Endothelial cell of umbilical vein (primary cell): ENCODE measurements around the gene GET4. TPM values are rescaled to one million over a fixed set of nuclear protein-coding genes. Genes with fewer than 3 reads are reported as not detected.

Experiments
- BruUV-seq: library from RNA; stranded (reverse); fragments of 400-500 nt; replicated peaks from 2 replicates; lab custom pipeline; 2021; lab: Mats Ljungman, UMichigan
- CTCF ChIA-PET: fragments of 300-600, 350-600 bp; sonication (Branson Sonifier 250); formaldehyde crosslinking; loops from one replicate; lab custom pipeline; 2021; ENCODE audit warnings: antibody characterized with exemption, inconsistent platforms; lab: Charles Lee
- POLR2A ChIA-PET: fragments of 300-600, 350-600 bp; sonication (Branson Sonifier 250); formaldehyde crosslinking; loops from one replicate; lab custom pipeline; 2021; ENCODE audit warnings: antibody characterized with exemption, inconsistent platforms; lab: Charles Lee
- DNase-seq: peaks from one replicate; pipeline ENCODE4 v3.0.0-alpha.2; 2011; ENCODE audit warnings: low read depth, low spot score
- FAIRE-seq: peaks from 2 replicates; lab custom pipeline; 2011; peaks lifted over from hg19 to GRCh38; lab: Jason Lieb, UNC
- H2AFZ ChIP-seq: 2 replicates; pipeline ENCODE4 v1.6.0; 2012; ENCODE audit warnings: low read depth, low read length, control low read depth, inconsistent platforms
- H3K27ac ChIP-seq: 2 replicates; pipeline ENCODE4 v1.5.1; 2011; ENCODE audit warnings: low read depth, mild to moderate bottlenecking, control low read depth, low read length, moderate library complexity; ENCODE audit not compliant: insufficient read depth
- H3K27me3 ChIP-seq, 2 experiments: 2 replicates each; pipeline versions ENCODE4 v1.6.0 to v1.6.1; 2011; ENCODE audit warnings: low read length in 2 of 2, mixed read lengths in 1 of 2; ENCODE audit not compliant: control insufficient read depth in 2 of 2, insufficient read depth in 2 of 2
- H3K36me3 ChIP-seq, 2 experiments: 2 replicates in 1 of 2; 3 replicates in 1 of 2; pipeline ENCODE4 v1.5.1; 2011; ENCODE audit warnings: low read length in 2 of 2, mild to moderate bottlenecking in 1 of 2, moderate library complexity in 1 of 2; ENCODE audit not compliant: control insufficient read depth in 2 of 2, insufficient read depth in 2 of 2; ENCODE audit errors: extremely low read depth in 1 of 2
- H3K4me1 ChIP-seq: 3 replicates; pipeline ENCODE4 v1.5.1; 2011; ENCODE audit warnings: mild to moderate bottlenecking, low read length; ENCODE audit not compliant: control insufficient read depth, insufficient read depth; ENCODE audit errors: extremely low read depth
- H3K4me2 ChIP-seq: 2 replicates; pipeline ENCODE4 v1.6.1; 2011; ENCODE audit warnings: low read length, control low read depth, mixed read lengths; ENCODE audit not compliant: insufficient read depth
- H3K4me3 ChIP-seq, 3 experiments: fragments of 200-600 bp in 1 of 3; sonication (generic), shearing (Covaris generic) in 1 of 3; replicated peaks in 1 of 3; 2 replicates each; pipeline ENCODE4 v1.5.1; 2011 to 2016; ENCODE audit warnings: control low read depth in 3 of 3, low read length in 3 of 3, mild to moderate bottlenecking in 2 of 3, inconsistent platforms in 1 of 3, low read depth in 1 of 3, moderate library complexity in 1 of 3; ENCODE audit not compliant: insufficient read depth in 1 of 3
- H3K79me2 ChIP-seq: 2 replicates; pipeline ENCODE4 v1.6.0; 2012; ENCODE audit warnings: low read length, inconsistent platforms; ENCODE audit not compliant: control insufficient read depth, insufficient read depth
- H3K9ac ChIP-seq: replicated peaks from 2 replicates; pipeline ENCODE3; 2011; ENCODE audit warnings: low read length, control low read depth; ENCODE audit not compliant: insufficient read depth; ENCODE audit errors: extremely low read depth
- H3K9me1 ChIP-seq: replicated peaks from 3 replicates; pipeline ENCODE4 v1.6.0; 2011; ENCODE audit warnings: mild to moderate bottlenecking, low read length; ENCODE audit not compliant: control insufficient read depth, insufficient read depth; ENCODE audit errors: extremely low read depth
- H3K9me3 ChIP-seq: replicated peaks from 2 replicates; pipeline ENCODE4 v1.5.1; 2012; ENCODE audit warnings: low read length, inconsistent platforms; ENCODE audit not compliant: control insufficient read depth, insufficient read depth
- H4K20me1 ChIP-seq: replicated peaks from 2 replicates; pipeline ENCODE3; 2011; ENCODE audit warnings: mild to moderate bottlenecking, low read length; ENCODE audit not compliant: control insufficient read depth, insufficient read depth; ENCODE audit errors: extremely low read depth
- CTCF ChIP-seq, 2 donors: IDR thresholded peaks; 1 replicate in 1 of 2; 2 replicates in 1 of 2; pipeline ENCODE4 v1.5.1; 2011; ENCODE audit warnings: low read length in 2 of 2, mild to moderate bottlenecking in 2 of 2, moderate library complexity in 2 of 2, control low read depth in 1 of 2, inconsistent platforms in 1 of 2, low read depth in 1 of 2; ENCODE audit not compliant: insufficient read depth in 1 of 2; ENCODE audit errors: extremely low read depth in 1 of 2
- EZH2 ChIP-seq: IDR thresholded peaks from 2 replicates; pipeline ENCODE4 v1.6.1; 2012; ENCODE audit warnings: borderline replicate concordance, low read depth, mild to moderate bottlenecking, moderate library complexity, low read length, inconsistent platforms; ENCODE audit not compliant: severe bottlenecking
- FOS ChIP-seq: IDR thresholded peaks from 2 replicates; pipeline ENCODE4 v1.6.1; 2011; ENCODE audit warnings: mild to moderate bottlenecking, low read length, moderate library complexity, borderline replicate concordance; ENCODE audit not compliant: insufficient read depth
- GATA2 ChIP-seq: IDR thresholded peaks from 2 replicates; pipeline ENCODE4 v1.7.0; 2011; ENCODE audit warnings: low read depth, mild to moderate bottlenecking, moderate library complexity, mixed read lengths, low read length; ENCODE audit not compliant: insufficient read length, insufficient read depth
- JUN ChIP-seq: IDR thresholded peaks from 2 replicates; pipeline ENCODE4 v1.6.1; 2011; ENCODE audit warnings: borderline replicate concordance, low read depth; ENCODE audit not compliant: insufficient read length, insufficient read depth
- MAX ChIP-seq: IDR thresholded peaks from 2 replicates; pipeline ENCODE4 v1.6.1; 2011; ENCODE audit not compliant: insufficient read depth, insufficient read length
- MYC ChIP-seq: IDR thresholded peaks from one replicate; pipeline ENCODE4 v1.6.1; 2011; ENCODE audit warnings: mild to moderate bottlenecking, low read depth, low read length
- POLR2A ChIP-seq: IDR thresholded peaks from 2 replicates; pipeline ENCODE4 v1.6.1; 2012; ENCODE audit warnings: low read depth, mild to moderate bottlenecking, control low read depth, low read length
- POLR2AphosphoS5 ChIP-seq: IDR thresholded peaks from 2 replicates; pipeline ENCODE4 v1.6.1; 2012; ENCODE audit warnings: low read depth, mild to moderate bottlenecking, control low read depth, low read length, moderate library complexity; ENCODE audit not compliant: insufficient read depth
- dilution Hi-C: fragments of 300-500 bp; cut with MboI; formaldehyde crosslinking; loops from one replicate; pipeline ENCODE4 v1.15.0; 2019; ENCODE audit warnings: low sequenced_read_pairs; ENCODE audit not compliant: extremely low pct_ligation_motif_present
- intact Hi-C: fragments of 100-400 bp; cut with micrococcal nuclease; formaldehyde crosslinking; loops from one replicate; pipeline ENCODE4 v1.10.0; 2022
- polyA plus RNA-seq, 4 experiments: library from polyadenylated mRNA; depleted of rRNA in 3 of 4; stranded (reverse) in 3 of 4; unstranded in 1 of 4; fragments of >200 nt; gene quantifications; 2 replicates each; pipeline versions ENCODE4 v1.2.1 to v1.2.3, GENCODE V29; 2011 to 2012; ENCODE audit warnings: missing spikeins in 1 of 4
- total RNA-seq: library from RNA; stranded (reverse); gene quantifications from 2 replicates; pipeline ENCODE4 v1.2.3, GENCODE V29; 2021

Gene GET4
- total and polyA plus RNA-seq, 2 donors (not counting 3 experiments of a cell fraction or from before 2014, with no cell fraction given) = 48.4 to 58.1 TPM

- TF ChIP-seq EZH2 = no peak
- TF ChIP-seq GATA2 = no peak
- no peak for TF ChIP-seq JUN
- TF ChIP-seq MAX = no peak
- no peak for TF ChIP-seq FOS
- TF ChIP-seq POLR2AphosphoS5 = no peak
- TF ChIP-seq MYC = no peak
- no peak for TF ChIP-seq POLR2A
- no peak for TF ChIP-seq CTCF (IDR thresholded peaks at IDR 0.05; ENCODE audit: extremely low read depth in 1 of 2, insufficient read depth in 1 of 2, low read depth in 1 of 2, low read length in 2 of 2)
- H2AFZ ChIP-seq = no peak overlapping the region
- no peak for FAIRE-seq
- peaks cover 2% of the 10 kb centered on the region for H3K4me1 ChIP-seq
- intact Hi-C loops (loop anchor here (5.0 kb wide), 1 partner anchor 157 kb away; no protein-coding TSS in a partner anchor), dilution Hi-C loops (no loop called here)
- H3K4me3 ChIP-seq = no peak overlapping the region
- no peaks in the 10 kb centered on the region for H3K9me1 ChIP-seq
- H3K9ac ChIP-seq = no peak overlapping the region
- H3K27me3 ChIP-seq = peaks cover 6 to 8% of the 10 kb centered on the region in 2 experiments
- CTCF ChIA-PET = no interaction called here
- no peaks in the 10 kb centered on the region for H3K9me3 ChIP-seq
- H3K27ac ChIP-seq = no peak overlapping the region
- POLR2A ChIA-PET = no interaction called here
- H3K36me3 ChIP-seq = no peaks in the 10 kb centered on the region
- H3K4me2 ChIP-seq = no peak overlapping the region
- H3K79me2 ChIP-seq = no peaks in the 10 kb centered on the region
- BruUV-seq = no TSS peak
- no peak for DNase-seq
- no peaks in the 10 kb centered on the region for H4K20me1 ChIP-seq
These were observed 28.5 kb downstream of the GET4 start for GRCh38 chr7:904847-905246.
